HepG2 (cell line): Measurements from ENCODE around the gene DNLZ. TPM values are rescaled to one million over a fixed set of nuclear protein-coding genes. Genes with fewer than 3 reads are reported as not detected.

Source experiments
- ATAC-seq: fragments of 200-7000 bp; cut with Tn5 transposase; 3 replicates; pipeline ENCODE4 v1.9.1; 2020; ENCODE audit warnings: mild to moderate bottlenecking, moderate library complexity
- BruUV-seq: library from RNA; stranded (reverse); fragments of 400-500 nt; replicated peaks from 2 replicates; lab custom pipeline; 2021; lab: Mats Ljungman, UMichigan
- CTCF ChIA-PET: fragments of 300-600 bp; formaldehyde crosslinking; extraction: SDS; loops from one replicate; lab custom pipeline; 2021; ENCODE audit warnings: low total read pairs, inconsistent platforms, low intra/inter-chr PET ratio; lab: Yijun Ruan, JAX
- POLR2A ChIA-PET: fragments of 350-600 bp; sonication (Branson Sonifier 250); formaldehyde crosslinking; loops from one replicate; lab custom pipeline; 2020; ENCODE audit warnings: antibody characterized with exemption, inconsistent platforms; lab: Yijun Ruan, JAX
- DNase-seq: peaks from one replicate; pipeline ENCODE4 v3.0.0-alpha.2; 2015; ENCODE audit warnings: low spot score
- FAIRE-seq: peaks from 3 replicates; lab custom pipeline; 2011; peaks lifted over from hg19 to GRCh38; lab: Jason Lieb, UNC
- H2AFZ ChIP-seq: one replicate; pipeline ENCODE4 v1.6.1; 2011; ENCODE audit warnings: low read length, inconsistent platforms
- H3K27ac ChIP-seq: fragments of 300-600 bp; 3 replicates; pipeline ENCODE4 v1.8.0; 2011; ENCODE audit warnings: mixed run types, mild to moderate bottlenecking, mixed read lengths, low read length, inconsistent platforms; ENCODE audit not compliant: insufficient read depth; ENCODE audit errors: extremely low read length
- H3K27me3 ChIP-seq, 2 experiments: fragments of 200-600 bp in 1 of 2; 2 replicates in 1 of 2; 3 replicates in 1 of 2; pipeline versions ENCODE4 v1.6.0 to v1.8.0; 2011; ENCODE audit warnings: low read length in 2 of 2, mild to moderate bottlenecking in 2 of 2, moderate library complexity in 2 of 2, inconsistent platforms in 1 of 2; ENCODE audit not compliant: insufficient read depth in 2 of 2, control insufficient read depth in 1 of 2
- H3K36me3 ChIP-seq, 2 experiments: fragments of 200-600 bp in 1 of 2; replicated peaks in 1 of 2; 2 replicates in 1 of 2; 3 replicates in 1 of 2; pipeline versions ENCODE4 v1.5.1 to v1.8.0; 2011; ENCODE audit warnings: low read length in 2 of 2, inconsistent platforms in 1 of 2; ENCODE audit not compliant: insufficient read depth in 2 of 2, control insufficient read depth in 1 of 2
- H3K4me1 ChIP-seq: 2 replicates; pipeline ENCODE4 v1.5.1; 2012; ENCODE audit warnings: low read length, inconsistent platforms; ENCODE audit not compliant: insufficient read depth
- H3K4me2 ChIP-seq: 2 replicates; pipeline ENCODE4 v1.6.0; 2011; ENCODE audit warnings: low read depth, low read length, inconsistent platforms
- H3K4me3 ChIP-seq, 3 experiments: fragments of 200-600 bp in 1 of 3; sonication (generic), shearing (Covaris generic) in 1 of 3; replicated peaks in 1 of 3; 2 replicates each; pipeline ENCODE4 v1.5.1; 2011 to 2016; ENCODE audit warnings: low read length in 3 of 3, inconsistent platforms in 2 of 3, low read depth in 2 of 3, mild to moderate bottlenecking in 2 of 3, control low read depth in 1 of 3, mixed read lengths in 1 of 3; ENCODE audit not compliant: insufficient read depth in 1 of 3
- H3K79me2 ChIP-seq: one replicate; pipeline ENCODE4 v1.6.1; 2011; ENCODE audit warnings: low read length, inconsistent platforms; ENCODE audit not compliant: insufficient read depth
- H3K9ac ChIP-seq: 2 replicates; pipeline ENCODE4 v1.6.0; 2011; ENCODE audit warnings: mild to moderate bottlenecking, low read depth, low read length, inconsistent platforms; ENCODE audit not compliant: insufficient read depth
- H3K9me3 ChIP-seq: 2 replicates; pipeline ENCODE4 v1.5.1; 2012; ENCODE audit warnings: mild to moderate bottlenecking, low read length
- H4K20me1 ChIP-seq: 2 replicates; pipeline ENCODE4 v1.6.0; 2011; ENCODE audit warnings: inconsistent platforms, mild to moderate bottlenecking, low read length, moderate library complexity; ENCODE audit not compliant: insufficient read depth
- CHD2 ChIP-seq: IDR thresholded peaks from 2 replicates; pipeline ENCODE4 v1.6.1; 2011; ENCODE audit warnings: low read depth, low read length, improper control_type of control experiment
- ZFP1 ChIP-seq: IDR thresholded peaks from 2 replicates; pipeline ENCODE4 v1.6.1; 2016
- ZNF160 ChIP-seq: sonication (generic); formaldehyde crosslinking; IDR thresholded peaks from 2 replicates; pipeline ENCODE4 v1.8.0; 2022; ENCODE audit warnings: mild to moderate bottlenecking, inconsistent platforms, missing genetic modification reagents
- ZNF331 ChIP-seq: sonication (generic); formaldehyde crosslinking; IDR thresholded peaks from 2 replicates; pipeline ENCODE4 v1.4.0; 2020; ENCODE audit warnings: missing genetic modification reagents
- ZNF549 ChIP-seq: sonication (generic); formaldehyde crosslinking; IDR thresholded peaks from 2 replicates; pipeline ENCODE4 v1.5.0; 2020; ENCODE audit warnings: missing genetic modification reagents
- WGBS: methylation state at CpG from one replicate; pipeline ENCODE4 v1.1.6; 2017; ENCODE audit warnings: low lambda C conversion rate; 5-methylcytosine and 5-hydroxymethylcytosine counted together
- in situ Hi-C: cut with HindIII; loops from 2 replicates; pipeline ENCODE4 v1.10.0; 2017; ENCODE audit warnings: low pct_unique_long_range_greater_than_20kb; ENCODE audit not compliant: extremely low pct_ligation_motif_present
- intact Hi-C: fragments of 100-400 bp; cut with micrococcal nuclease; formaldehyde crosslinking; loops from one replicate; pipeline ENCODE4 v1.10.0; 2022; ENCODE audit not compliant: unreplicated experiment
- polyA plus RNA-seq, 8 experiments: library from polyadenylated mRNA; depleted of rRNA in 3 of 8; stranded (reverse) in 7 of 8; unstranded in 1 of 8; fragments of >200 nt; fragmentation: Illumina TruSeq in 4 of 8; extraction: Trizol in 4 of 8; gene quantifications; 2 replicates each; pipeline versions ENCODE4 v1.2.1 to v1.2.3, GENCODE V29; 2011 to 2016; ENCODE audit warnings: low read depth in 4 of 8, missing spikeins in 1 of 8, mixed read lengths in 1 of 8; ENCODE audit not compliant: insufficient read depth in 1 of 8
- total RNA-seq, 5 experiments: library from RNA; depleted of rRNA; stranded (reverse); fragments of >200 nt; fragmentation: Illumina TruSeq; extraction: Trizol; gene quantifications; 2 replicates each; pipeline ENCODE4 v1.2.3, GENCODE V29; 2016; ENCODE audit warnings: low read depth in 1 of 5
- TF ChIP-seq, protein P1 (sequence below): sonication (generic); formaldehyde crosslinking; IDR thresholded peaks from 2 replicates; pipeline ENCODE4 v1.5.0; 2020; ENCODE audit warnings: mild to moderate bottlenecking, missing genetic modification reagents, borderline replicate concordance
- TF ChIP-seq, protein P2 (sequence below): IDR thresholded peaks from 2 replicates; pipeline ENCODE4 v1.6.1; 2016; ENCODE audit warnings: mild to moderate bottlenecking, missing biosample characterization, missing genetic modification reagents

The DNLZ gene
- total and polyA plus RNA-seq, 2 of the 13 experiments (the other 11 are each of a cell fraction or from before 2014, with no cell fraction given), result 3.4 to 8.0 TPM

- no peak for ATAC-seq
- Histone ChIP-seq H4K20me1 (no peaks in the 10 kb centered on the region), H3K4me3 (no peak overlapping the region), H3K9ac (no peak overlapping the region), H3K27ac (no peak overlapping the region), H3K9me3 (peaks cover 16% of the 10 kb centered on the region), H2AFZ (no peak overlapping the region), H3K27me3 (peaks cover under 1 to 2% of the 10 kb centered on the region in 2 experiments; a peak in 3 of 5 replicates), H3K36me3 (no peaks in the 10 kb centered on the region), H3K4me1 (peaks cover 33% of the 10 kb centered on the region), H3K79me2 (no peaks in the 10 kb centered on the region), H3K4me2 (no peak overlapping the region)
- intact Hi-C loops, result no loop called here
- 81% methylated on average over 23 of the region's 23 CpGs for WGBS
- TF ChIP-seq ZNF331 (CRISPR knock-in tag), result no peak
- TF ChIP-seq, protein P1, sequence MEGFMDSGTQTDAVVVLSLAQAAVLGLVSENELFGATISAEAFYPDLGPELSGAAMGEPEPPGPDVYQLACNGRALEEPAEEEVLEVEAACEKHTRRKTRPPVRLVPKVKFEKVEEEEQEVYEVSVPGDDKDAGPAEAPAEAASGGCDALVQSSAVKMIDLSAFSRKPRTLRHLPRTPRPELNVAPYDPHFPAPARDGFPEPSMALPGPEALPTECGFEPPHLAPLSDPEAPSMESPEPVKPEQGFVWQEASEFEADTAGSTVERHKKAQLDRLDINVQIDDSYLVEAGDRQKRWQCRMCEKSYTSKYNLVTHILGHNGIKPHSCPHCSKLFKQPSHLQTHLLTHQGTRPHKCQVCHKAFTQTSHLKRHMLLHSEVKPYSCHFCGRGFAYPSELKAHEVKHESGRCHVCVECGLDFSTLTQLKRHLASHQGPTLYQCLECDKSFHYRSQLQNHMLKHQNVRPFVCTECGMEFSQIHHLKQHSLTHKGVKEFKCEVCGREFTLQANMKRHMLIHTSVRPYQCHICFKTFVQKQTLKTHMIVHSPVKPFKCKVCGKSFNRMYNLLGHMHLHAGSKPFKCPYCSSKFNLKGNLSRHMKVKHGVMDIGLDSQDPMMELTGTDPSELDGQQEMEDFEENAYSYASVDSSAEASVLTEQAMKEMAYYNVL (CRISPR knock-in tag), result no peak
- TF ChIP-seq ZNF549 (CRISPR knock-in tag), result no peak
- no peak for DNase-seq
- no peak for FAIRE-seq
- ChIA-PET POLR2A (no interaction called here), CTCF (no interaction called here)
- BruUV-seq, result no TSS peak
- in situ Hi-C loops, result no loop called here
These were observed 47.2 kb downstream of the DNLZ start for GRCh38 chr9:136316271-136316751.

DNA sequence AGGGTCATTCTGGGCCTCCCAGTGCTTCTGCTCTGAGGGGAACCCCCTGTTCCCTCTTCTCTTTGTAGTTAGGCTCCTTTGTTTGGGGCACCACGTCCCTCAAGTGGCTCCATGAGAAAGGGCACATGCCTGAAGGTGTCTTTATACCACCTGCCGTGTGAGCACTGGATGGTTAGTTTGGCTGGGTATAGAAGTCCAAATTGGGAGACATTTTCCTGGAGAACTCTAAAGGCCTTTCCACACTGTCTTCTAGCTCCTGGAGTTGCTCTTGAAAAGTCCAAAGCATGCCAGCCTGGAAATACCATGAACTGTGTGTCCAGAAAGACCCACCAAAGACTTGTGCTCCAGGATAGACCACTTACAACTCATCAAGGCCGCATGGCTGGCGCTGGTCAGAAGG lies 48.6 kb downstream of the DNLZ start:
- peaks cover 43% of the 10 kb centered on the region for H3K4me1 ChIP-seq
- H3K9me3 ChIP-seq, result peaks cover 16% of the 10 kb centered on the region
- H3K27me3 ChIP-seq, result no peaks in the 10 kb centered on the region; a peak in 2 of 5 replicates
- ATAC-seq, result no peak
- no peak overlapping the region for H3K4me2 ChIP-seq
- CTCF ChIA-PET, result no interaction called here
- H3K36me3 ChIP-seq, result no peaks in the 10 kb centered on the region
- no peak for FAIRE-seq
- no peak for DNase-seq
- no peak overlapping the region for H3K9ac ChIP-seq
- H3K79me2 ChIP-seq, result no peaks in the 10 kb centered on the region
- in situ Hi-C loops (no loop called here), intact Hi-C loops (no loop called here)
- BruUV-seq, result no TSS peak
- POLR2A ChIA-PET, result no interaction called here
- H3K27ac ChIP-seq, result no peak overlapping the region
- no peaks in the 10 kb centered on the region for H4K20me1 ChIP-seq
- H2AFZ ChIP-seq, result no peak overlapping the region
- H3K4me3 ChIP-seq, result no peak overlapping the region
- 48% methylated on average over 4 of the region's 4 CpGs for WGBS
- TF ChIP-seq CHD2, result no peak
- no peak for TF ChIP-seq ZNF160 (CRISPR knock-in tag)
- TF ChIP-seq, protein P2, sequence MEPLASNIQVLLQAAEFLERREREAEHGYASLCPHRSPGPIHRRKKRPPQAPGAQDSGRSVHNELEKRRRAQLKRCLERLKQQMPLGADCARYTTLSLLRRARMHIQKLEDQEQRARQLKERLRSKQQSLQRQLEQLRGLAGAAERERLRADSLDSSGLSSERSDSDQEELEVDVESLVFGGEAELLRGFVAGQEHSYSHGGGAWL (CRISPR knock-in tag), result no peak
- peak; percentile 99 for TF ChIP-seq ZFP1 (CRISPR knock-in tag)
